Thymus (tissue), 11 donors: ENCODE data around the gene DDX60. TPM values are rescaled to one million over a fixed set of nuclear protein-coding genes. Genes with fewer than 3 reads are reported as not detected.
A peak's percentile ranks its signal among the peaks of the same experiment; 100 is the strongest.

ENCODE experiments used
- DNase-seq, 9 donors: peaks; one replicate each; pipeline ENCODE4 v3.0.0-alpha.2; 2013; ENCODE audit warnings: low spot score in 9 of 9, low read depth in 6 of 9, missing footprints in 1 of 9
- H3K27ac ChIP-seq, 2 donors: one replicate each; pipeline ENCODE4 v1.5.1; 2013; ENCODE audit warnings: control low read depth in 1 of 2, low read depth in 1 of 2, low read length in 1 of 2, mild to moderate bottlenecking in 1 of 2, moderate library complexity in 1 of 2
- H3K27me3 ChIP-seq, 2 donors: one replicate each; pipeline ENCODE4 v1.5.1; 2013; ENCODE audit warnings: low read length in 1 of 2; ENCODE audit not compliant: control insufficient read depth in 2 of 2, insufficient read depth in 1 of 2
- H3K36me3 ChIP-seq, 2 donors: one replicate each; pipeline ENCODE4 v1.5.1; 2013; ENCODE audit warnings: low read length in 1 of 2, mild to moderate bottlenecking in 1 of 2, moderate library complexity in 1 of 2; ENCODE audit not compliant: control insufficient read depth in 2 of 2, insufficient read depth in 2 of 2
- H3K4me1 ChIP-seq, 2 donors: one replicate each; pipeline ENCODE4 v1.5.1; 2013; ENCODE audit warnings: low read length in 2 of 2; ENCODE audit not compliant: control insufficient read depth in 2 of 2, insufficient read depth in 2 of 2
- H3K4me3 ChIP-seq, 2 donors: one replicate each; pipeline ENCODE4 v1.5.1; 2013; ENCODE audit warnings: low read length in 2 of 2, control low read depth in 1 of 2, mild to moderate bottlenecking in 1 of 2
- H3K9me3 ChIP-seq, 2 donors: one replicate each; pipeline ENCODE4 v1.5.1; 2013; ENCODE audit warnings: low read length in 1 of 2, mild to moderate bottlenecking in 1 of 2; ENCODE audit not compliant: control insufficient read depth in 2 of 2, insufficient read depth in 1 of 2
- WGBS: extraction: QIAGEN DNeasy Blood & Tissue Kit; methylation state at CpG from one replicate; pipeline ENCODE4 v1.1.7; 2013; 5-methylcytosine and 5-hydroxymethylcytosine counted together
- polyA plus RNA-seq: library from polyadenylated mRNA; stranded (reverse); fragments of 200-250 nt; gene quantifications from one replicate; pipeline ENCODE4 v1.2.3, GENCODE V29; 2013
- total RNA-seq: library from RNA; stranded (reverse); fragments of 120-200 nt; gene quantifications from one replicate; pipeline ENCODE4 v1.2.4, GENCODE V29; 2013
- donor health status: healthy.

DDX60 gene
- total and polyA plus RNA-seq, 2 donors, result 18.9 to 60.5 TPM

DNA sequence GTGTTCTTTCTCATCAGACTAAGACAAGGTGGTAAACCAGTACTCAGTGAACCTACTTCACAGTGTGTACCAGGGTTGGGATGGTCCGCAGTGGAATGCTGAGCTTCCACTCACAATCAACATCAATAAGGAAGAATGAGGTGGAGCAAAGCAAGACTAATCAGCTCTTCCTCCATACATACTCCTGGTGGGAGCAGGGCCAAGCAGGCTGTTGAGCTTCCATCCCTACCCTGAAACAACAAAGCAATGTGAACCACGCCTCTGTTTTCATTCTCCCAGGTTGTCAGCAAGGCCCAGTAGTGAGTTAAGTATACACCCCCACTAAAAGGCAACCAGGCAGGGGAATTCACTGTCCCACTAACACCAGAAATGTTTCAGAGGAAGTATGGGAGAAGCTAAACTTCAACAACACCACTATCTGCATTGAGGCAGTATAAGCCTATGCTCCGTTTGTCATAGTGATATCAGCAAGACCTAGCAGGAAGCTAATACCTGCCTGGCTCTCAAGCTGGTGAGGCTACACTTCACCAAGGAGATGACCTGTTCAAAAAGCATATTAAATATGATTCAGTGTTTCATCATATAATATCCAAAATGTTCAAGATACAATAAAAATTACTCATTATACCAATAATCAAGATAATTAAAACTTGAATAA, 109.5 kb downstream of the DDX60 start:
- no peaks in the 10 kb centered on the region for H3K4me1 ChIP-seq
- no peaks in the 10 kb centered on the region for H3K9me3 ChIP-seq
- no peak overlapping the region for H3K27ac ChIP-seq
- DNase-seq, result no peak
- H3K36me3 ChIP-seq, result no peaks in the 10 kb centered on the region
- 98% methylated on average over 3 of the region's 3 CpGs for WGBS
- no peak overlapping the region for H3K4me3 ChIP-seq
- no peaks in the 10 kb centered on the region for H3K27me3 ChIP-seq

DNA sequence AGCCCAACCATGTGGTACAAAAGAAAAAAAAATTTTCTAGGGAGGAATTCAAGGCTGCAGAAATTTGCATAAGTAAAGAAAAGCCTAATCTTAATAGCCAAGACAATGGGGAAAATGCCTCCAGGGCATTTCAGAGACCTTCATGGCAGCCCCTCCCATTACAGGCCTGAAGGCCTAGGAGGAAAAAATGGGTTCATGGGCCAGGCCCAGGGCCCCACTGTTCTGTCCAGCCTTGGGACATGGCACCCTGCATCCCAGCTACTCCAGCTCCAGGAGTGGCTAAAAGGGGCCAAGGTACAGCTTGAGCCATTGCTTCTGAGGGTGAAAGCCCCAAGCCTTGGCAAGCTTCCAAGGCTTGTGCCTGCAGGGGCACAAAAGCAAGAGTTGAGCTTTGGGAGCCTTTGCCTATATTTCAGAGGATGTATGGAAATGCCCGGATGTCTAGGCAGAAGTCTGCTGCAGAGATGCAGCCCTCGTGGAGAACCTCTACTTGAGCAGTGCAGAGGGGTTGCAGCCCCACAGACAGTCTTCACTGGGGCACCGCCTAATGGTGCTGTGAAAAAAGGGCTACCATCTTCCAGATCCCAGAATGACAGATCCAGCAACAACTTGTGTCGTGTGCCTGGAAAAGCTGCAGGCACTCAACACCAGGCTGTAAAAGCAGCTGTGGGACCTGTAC, 115.2 kb downstream of the DDX60 start:
- Histone ChIP-seq H3K4me1 (no peaks in the 10 kb centered on the region), H3K36me3 (no peaks in the 10 kb centered on the region), H3K27me3 (no peaks in the 10 kb centered on the region), H3K9me3 (peaks cover 2 to 9% of the 10 kb centered on the region in 2 donors), H3K27ac (no peak overlapping the region), H3K4me3 (no peak overlapping the region)
- 95% methylated on average over 4 of the region's 4 CpGs for WGBS
- no peak for DNase-seq

DNA sequence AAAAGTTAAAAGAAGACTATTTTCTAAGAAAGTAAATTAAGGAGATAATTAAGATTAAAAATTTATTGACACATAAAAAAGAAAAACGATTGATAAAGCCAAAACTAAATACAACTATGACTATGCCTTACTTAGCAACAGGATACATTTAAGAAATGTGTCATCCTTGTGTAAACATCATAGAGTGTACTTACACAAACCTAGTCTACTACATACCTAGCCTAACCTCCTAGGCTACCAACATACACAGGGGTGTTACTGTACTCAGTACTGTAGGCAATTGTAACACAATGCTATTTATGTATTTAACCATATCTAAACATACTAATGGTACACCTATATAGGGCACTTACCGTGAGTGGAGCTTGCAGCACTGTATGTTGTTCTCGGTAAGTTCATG, 117.9 kb downstream of the DDX60 start:
- Histone ChIP-seq H3K4me1 (no peaks in the 10 kb centered on the region), H3K9me3 (peaks cover 2 to 9% of the 10 kb centered on the region in 2 donors), H3K27ac (no peak overlapping the region), H3K36me3 (no peaks in the 10 kb centered on the region), H3K4me3 (no peak overlapping the region), H3K27me3 (no peaks in the 10 kb centered on the region)
- no peak for DNase-seq
- 94% methylated on average over 3 of the region's 3 CpGs for WGBS

DNA sequence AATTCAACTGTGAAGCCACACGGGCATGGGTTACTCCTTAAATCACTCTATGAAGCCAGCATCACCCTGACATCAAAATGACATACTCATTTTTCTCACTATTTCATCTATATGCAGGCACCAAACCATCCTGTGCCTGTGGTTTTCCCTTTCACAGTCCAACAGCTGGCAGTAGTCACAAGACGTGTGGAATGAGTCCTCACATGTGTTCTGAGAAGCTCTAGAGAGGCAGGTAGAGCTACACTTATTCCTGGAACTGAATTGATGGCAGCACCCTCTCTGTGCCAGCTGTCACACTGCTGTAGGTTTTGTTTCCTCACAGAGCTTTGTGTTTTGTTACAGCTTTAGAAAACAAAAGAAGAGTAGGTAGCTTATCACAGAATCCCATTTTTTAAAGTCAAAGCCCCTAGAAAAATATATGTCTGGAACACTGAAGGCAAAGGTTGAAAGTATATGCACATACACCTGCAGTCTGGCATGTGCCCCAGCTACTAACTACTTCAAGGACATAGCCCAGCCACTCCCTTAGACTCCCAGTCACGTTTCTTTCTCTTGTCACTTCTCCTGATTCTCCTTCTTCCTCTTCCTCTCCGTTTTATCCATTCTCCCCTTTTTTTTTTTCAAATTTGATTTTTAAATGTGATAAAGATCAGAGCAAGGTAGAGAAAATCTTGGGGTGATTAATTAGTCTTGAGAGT, 119.1 kb downstream of the DDX60 start:
- 42% methylated on average over 4 of the region's 4 CpGs for WGBS
- DNase-seq, result peak in 2 of 9 donors; percentile 3 to 28
- no peaks in the 10 kb centered on the region for H3K27me3 ChIP-seq
- no peak overlapping the region for H3K27ac ChIP-seq
- H3K9me3 ChIP-seq, result peaks cover 2 to 9% of the 10 kb centered on the region in 2 donors
- no peaks in the 10 kb centered on the region for H3K4me1 ChIP-seq
- H3K36me3 ChIP-seq, result no peaks in the 10 kb centered on the region
- no peak overlapping the region for H3K4me3 ChIP-seq

DNA sequence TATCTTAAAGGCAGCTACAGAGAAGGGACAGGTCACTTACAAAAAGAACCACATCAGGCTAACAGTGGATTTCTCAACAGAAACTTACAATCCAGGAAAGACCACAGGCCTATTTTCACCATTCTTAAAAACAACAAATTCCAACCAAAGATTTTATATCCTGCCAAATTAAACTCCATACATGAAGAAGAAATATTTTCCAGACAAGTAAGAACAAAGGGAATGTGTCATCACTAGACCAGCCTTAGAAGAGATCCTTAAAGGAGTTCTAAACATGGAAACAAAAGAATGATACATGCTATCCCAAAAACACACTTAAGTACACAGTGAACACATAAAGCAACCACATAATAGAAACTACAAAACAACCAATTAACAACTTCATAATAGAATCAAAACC, 120.6 kb downstream of the DDX60 start:
- no peak for DNase-seq
- Histone ChIP-seq H3K9me3 (no peaks in the 10 kb centered on the region), H3K27me3 (no peaks in the 10 kb centered on the region), H3K27ac (no peak overlapping the region), H3K4me1 (no peaks in the 10 kb centered on the region), H3K36me3 (no peaks in the 10 kb centered on the region), H3K4me3 (no peak overlapping the region)

DNA sequence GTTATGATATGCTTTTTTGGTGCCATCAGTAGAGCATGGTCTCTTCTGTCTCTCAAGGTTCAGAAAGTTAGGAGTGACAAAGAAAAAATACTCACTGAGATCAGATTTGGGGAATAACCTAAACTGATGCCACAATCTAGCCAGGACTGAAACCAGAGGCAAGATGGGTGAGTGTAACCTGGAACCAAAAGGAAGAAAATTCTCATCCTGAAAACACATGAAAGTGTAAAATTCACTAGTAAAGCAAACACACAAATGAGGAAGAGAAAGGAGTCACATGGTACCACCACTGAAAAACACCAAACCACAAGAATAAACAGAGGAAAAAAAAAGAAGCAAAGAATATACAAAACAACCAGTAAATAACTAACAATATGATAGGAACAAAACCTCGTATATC, 129.8 kb downstream of the DDX60 start:
- H3K27me3 ChIP-seq, result no peaks in the 10 kb centered on the region
- 97% methylated on average over 1 of the region's 1 CpG for WGBS
- H3K4me1 ChIP-seq, result no peaks in the 10 kb centered on the region
- no peak overlapping the region for H3K27ac ChIP-seq
- no peak for DNase-seq
- H3K36me3 ChIP-seq, result no peaks in the 10 kb centered on the region
- no peaks in the 10 kb centered on the region for H3K9me3 ChIP-seq
- no peak overlapping the region for H3K4me3 ChIP-seq

DNA sequence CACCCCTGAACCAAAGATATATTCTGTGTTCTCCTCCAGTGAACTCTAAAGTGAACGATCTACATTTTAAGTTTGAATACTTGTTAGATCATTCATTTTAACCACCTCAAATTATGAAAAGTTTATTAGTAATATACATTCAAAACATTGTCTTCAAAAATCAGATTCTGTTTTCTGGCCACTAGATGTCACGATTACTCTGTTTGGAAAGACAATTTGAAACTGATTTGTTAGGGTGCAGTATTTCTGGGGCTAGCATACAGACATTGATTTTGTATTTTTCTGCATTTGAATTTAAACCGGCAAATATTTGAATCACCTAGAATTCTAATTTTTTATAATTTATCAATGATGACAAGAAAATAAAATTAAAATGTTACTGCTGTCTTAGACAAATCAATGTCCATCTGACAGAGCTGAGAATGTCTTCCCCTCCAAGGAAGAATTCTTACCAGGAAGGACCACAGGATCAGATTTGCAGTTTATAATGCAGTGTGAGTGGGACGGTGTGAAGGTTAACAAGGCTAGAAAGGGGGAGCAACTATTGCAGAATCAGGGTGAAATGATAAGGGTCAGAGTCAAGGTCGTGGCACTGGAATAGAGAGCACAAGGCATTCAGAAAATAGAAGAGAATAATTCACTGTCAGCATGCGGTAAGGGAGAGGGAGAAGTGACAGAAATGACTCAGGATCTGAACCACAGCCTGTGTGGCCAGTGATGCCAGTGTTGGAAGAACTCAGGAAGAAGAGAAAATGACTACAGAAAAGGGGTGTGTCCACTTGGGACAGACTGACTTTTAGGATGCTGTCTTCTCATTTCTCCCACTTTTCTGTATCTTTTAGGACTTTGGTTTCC, 134.6 kb downstream of the DDX60 start:
- no peak overlapping the region for H3K27ac ChIP-seq
- no peak overlapping the region for H3K4me3 ChIP-seq
- DNase-seq, result peak in 8 of 9 donors; percentile 13 to 63 (median 30)
- no peaks in the 10 kb centered on the region for H3K27me3 ChIP-seq
- 50% methylated on average over 6 of the region's 6 CpGs for WGBS
- no peaks in the 10 kb centered on the region for H3K36me3 ChIP-seq
- H3K4me1 ChIP-seq, result no peaks in the 10 kb centered on the region
- H3K9me3 ChIP-seq, result no peaks in the 10 kb centered on the region

DNA sequence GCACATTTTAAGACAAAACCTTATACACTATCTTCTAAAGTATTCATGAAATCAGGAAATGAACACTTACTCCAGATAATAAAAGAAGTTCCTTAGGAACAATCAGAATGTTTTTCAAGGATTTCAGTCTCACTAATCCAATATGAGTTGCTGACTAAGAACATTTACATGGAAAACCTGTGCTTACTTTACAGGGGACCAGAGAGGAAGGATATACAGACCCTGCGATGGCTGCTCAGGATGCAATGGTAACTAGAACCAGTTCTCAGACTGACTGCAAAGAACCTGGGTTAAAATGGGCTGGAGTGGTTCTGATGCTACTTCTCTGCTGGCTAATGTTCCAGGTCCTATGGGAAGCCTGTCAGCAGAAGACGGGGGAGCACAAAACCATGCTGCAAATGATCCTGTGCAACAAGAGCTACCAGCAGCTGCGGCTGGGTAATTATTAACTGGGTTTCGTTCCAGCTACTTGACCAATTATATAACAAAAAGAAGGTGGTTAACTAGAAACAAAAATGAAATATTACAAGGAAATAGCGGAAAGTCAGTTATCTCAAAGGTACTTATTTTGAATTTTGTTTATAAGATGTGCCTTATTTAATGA, 140.9 kb downstream of the DDX60 start:
- H3K9me3 ChIP-seq, result no peaks in the 10 kb centered on the region
- DNase-seq, result no peak
- 97% methylated on average over 5 of the region's 5 CpGs for WGBS
- no peak overlapping the region for H3K4me3 ChIP-seq
- H3K4me1 ChIP-seq, result no peaks in the 10 kb centered on the region
- no peaks in the 10 kb centered on the region for H3K27me3 ChIP-seq
- no peak overlapping the region for H3K27ac ChIP-seq
- H3K36me3 ChIP-seq, result no peaks in the 10 kb centered on the region
